ENCODE data around the gene PITX3. TPM values are rescaled to one million over a fixed set of nuclear protein-coding genes. Genes with fewer than 3 reads are reported as not detected.

The PITX3 gene
- total RNA-seq, 6 donors from 2014 or later, result 0.61 TPM; not detected in 5

GRCh38 chr10:102247734-102248133, 6.4 kb upstream of the PITX3 start:
- H3K9me3 ChIP-seq, result no peaks in the 10 kb centered on the region
- DNase-seq (no peak), ATAC-seq (ENCODE audit: low FRiP score in 2 of 2) (no peak)
- TF ChIP-seq POLR2A (IDR thresholded peaks at IDR 0.05), result no peak
- no peak for TF ChIP-seq POLR2AphosphoS5 (IDR thresholded peaks at IDR 0.05)
- TF ChIP-seq EP300 (IDR thresholded peaks at IDR 0.05), result no peak
- no peak for TF ChIP-seq CTCF (IDR thresholded peaks at IDR 0.05)
- H3K27me3 ChIP-seq, result no peaks in the 10 kb centered on the region
- H3K4me1 ChIP-seq, result peaks cover 34 to 47% (median 36%) of the 10 kb centered on the region in 4 donors
- no peak overlapping the region for H3K4me3 ChIP-seq
- H3K27ac ChIP-seq, result no peak overlapping the region
- peaks cover 0 to 3% (median 0%) of the 10 kb centered on the region in 4 donors for H3K36me3 ChIP-seq

- Histone ChIP-seq H3K9me3 (no peaks in the 10 kb centered on the region), H3K4me1 (peaks cover 44 to 60% (median 46%) of the 10 kb centered on the region in 4 donors), H3K36me3 (peaks cover 0 to 3% (median 0%) of the 10 kb centered on the region in 4 donors), H3K27me3 (peaks cover 0 to 2% (median 0%) of the 10 kb centered on the region in 4 donors), H3K27ac (peak overlapping the region in 2 of 4 donors; percentile 91 to 93), H3K4me3 (peak overlapping the region; percentile 74 to 86 (median 82))
- no peak for ATAC-seq (ENCODE audit: low FRiP score in 2 of 2)
- no peak for TF ChIP-seq CTCF (IDR thresholded peaks at IDR 0.05)
- TF ChIP-seq EP300 (IDR thresholded peaks at IDR 0.05), result no peak
- no peak for TF ChIP-seq POLR2A (IDR thresholded peaks at IDR 0.05)
- no peak for TF ChIP-seq POLR2AphosphoS5 (IDR thresholded peaks at IDR 0.05)
- 22 to 23% methylated on average over 3 of the region's 3 CpGs for WGBS, 2 donors
- DNase-seq, result peak in 1 of 2 donors; percentile 32
Observed at GRCh38 chr10:102246261-102246660, 4.9 kb upstream of the PITX3 start.

- H3K4me1 ChIP-seq, result peaks cover 44 to 64% (median 50%) of the 10 kb centered on the region in 4 donors
- DNase-seq, result no peak
- H3K4me3 ChIP-seq, result peak overlapping the region; percentile 74 to 86 (median 82)
- H3K27ac ChIP-seq, result peak overlapping the region; percentile 86 to 93 (median 90)
- TF ChIP-seq POLR2A (IDR thresholded peaks at IDR 0.05) (no peak), CTCF (IDR thresholded peaks at IDR 0.05) (no peak), POLR2AphosphoS5 (IDR thresholded peaks at IDR 0.05) (no peak), EP300 (IDR thresholded peaks at IDR 0.05) (no peak)
- H3K9me3 ChIP-seq, result no peaks in the 10 kb centered on the region
- peaks cover 0 to 3% (median 0%) of the 10 kb centered on the region in 4 donors for H3K36me3 ChIP-seq
- ATAC-seq (ENCODE audit: low FRiP score in 2 of 2), result no peak
- WGBS, 2 donors, result 0 to 2% methylated on average over 4 of the region's 4 CpGs
- peaks cover 0 to 6% (median under 1%) of the 10 kb centered on the region in 4 donors for H3K27me3 ChIP-seq
Observed at GRCh38 chr10:102245932-102246251, 4.6 kb upstream of the PITX3 start.

- peaks cover 47 to 64% (median 55%) of the 10 kb centered on the region in 4 donors for H3K4me1 ChIP-seq
Observed at GRCh38 chr10:102245082-102245931, 4.0 kb upstream of the PITX3 start, which contains the start of gene GBF1. Gene GBF1 (plus strand): TSS chr10:102245532. CDS start chr10:102258939, 13,407 bp downstream.

More at GRCh38 chr10:102245082-102245931, 4.0 kb upstream of the PITX3 start, which contains the start of gene GBF1:
- DNase-seq, result peak; percentile 95
- TF ChIP-seq CTCF (IDR thresholded peaks at IDR 0.05) (peak in 1 of 6 experiments; percentile 3), POLR2A (IDR thresholded peaks at IDR 0.05) (peak; percentile 15 to 97 (median 90)), EP300 (IDR thresholded peaks at IDR 0.05) (no peak), POLR2AphosphoS5 (IDR thresholded peaks at IDR 0.05) (peak; percentile 90 to 98)
- Histone ChIP-seq H3K27me3 (peaks cover 0 to 12% (median 3%) of the 10 kb centered on the region in 4 donors), H3K4me3 (peak within 1 kb of the TSS; percentile 74 to 86 (median 82)), H3K27ac (peak within 1 kb of the TSS; percentile 86 to 93 (median 90)), H3K9me3 (no peaks in the 10 kb centered on the region), H3K36me3 (no peaks in the 10 kb centered on the region)
- WGBS, 2 donors, result 0 to 1% methylated on average over 43 to 46 of the region's 47 CpGs
- peak; percentile 93 to 98 for ATAC-seq (ENCODE audit: low FRiP score in 2 of 2)

Measured in upper lobe of left lung (tissue), 6 donors.